K562 (cell line): ENCODE data around the gene KIF26B. TPM values are rescaled to one million over a fixed set of nuclear protein-coding genes. Genes with fewer than 3 reads are reported as not detected.

ENCODE experiments used
- ATAC-seq: fragments of 200-7000 bp; cut with Tn5 transposase; 3 replicates; pipeline ENCODE4 v1.9.1; 2020; ENCODE audit warnings: moderate library complexity
- BruUV-seq: library from RNA; stranded (reverse); fragments of 400-500 nt; replicated peaks from 2 replicates; lab custom pipeline; 2021; lab: Mats Ljungman, UMichigan
- CTCF ChIA-PET: fragments of 300-600 bp; formaldehyde crosslinking; extraction: SDS; loops from one replicate; lab custom pipeline; 2021; ENCODE audit warnings: low intra/inter-chr PET ratio; lab: Yijun Ruan, JAX
- POLR2A ChIA-PET: fragments of 300-600, 350-650 bp; sonication (Branson Sonifier 250); formaldehyde crosslinking; extraction: SDS; loops from one replicate; lab custom pipeline; 2021; ENCODE audit warnings: antibody characterized with exemption, inconsistent platforms; lab: Yijun Ruan, JAX
- DNase-seq, 4 experiments: peaks; one replicate each; pipeline versions ENCODE4 v3.0.0 to v3.0.0-alpha.2; 2011 to 2018; ENCODE audit warnings: low spot score in 3 of 4, mixed read lengths in 3 of 4; ENCODE audit errors: extremely low read depth in 1 of 4
- FAIRE-seq: peaks from 2 replicates; lab custom pipeline; 2011; peaks lifted over from hg19 to GRCh38; lab: Jason Lieb, UNC
- H2AFZ ChIP-seq: 2 replicates; pipeline ENCODE4 v1.6.0; 2011; ENCODE audit warnings: low read depth, low read length, control low read depth, inconsistent platforms
- H3K27ac ChIP-seq: fragments of 200-600 bp; 3 replicates; pipeline ENCODE4 v1.8.0; 2011; ENCODE audit warnings: low read depth, mild to moderate bottlenecking, control low read depth, inconsistent platforms, low read length, moderate library complexity, mixed read lengths; ENCODE audit errors: extremely low read depth
- H3K27me3 ChIP-seq, 2 experiments: fragments of 300-600 bp in 1 of 2; 2 replicates in 1 of 2; 3 replicates in 1 of 2; pipeline versions ENCODE4 v1.6.0 to v1.8.0; 2011; ENCODE audit warnings: inconsistent platforms in 2 of 2, low read length in 2 of 2, mild to moderate bottlenecking in 1 of 2, mixed read lengths in 1 of 2, moderate library complexity in 1 of 2; ENCODE audit not compliant: control insufficient read depth in 2 of 2, insufficient read depth in 2 of 2
- H3K36me3 ChIP-seq: fragments of 300-600 bp; 3 replicates; pipeline ENCODE4 v1.8.0; 2011; ENCODE audit warnings: mild to moderate bottlenecking, low read length, inconsistent platforms; ENCODE audit not compliant: control insufficient read depth, insufficient read depth
- H3K4me1 ChIP-seq, 2 experiments: fragments of 200-600 bp in 1 of 2; replicated peaks in 1 of 2; 2 replicates in 1 of 2; 3 replicates in 1 of 2; pipeline versions ENCODE4 v1.5.1 to v1.8.0; 2011; ENCODE audit warnings: inconsistent platforms in 2 of 2, low read length in 2 of 2, mild to moderate bottlenecking in 1 of 2, mixed read lengths in 1 of 2, moderate library complexity in 1 of 2; ENCODE audit not compliant: control insufficient read depth in 2 of 2, insufficient read depth in 2 of 2
- H3K4me2 ChIP-seq: 2 replicates; pipeline ENCODE4 v1.6.1; 2011; ENCODE audit warnings: low read length, control low read depth, inconsistent platforms, mixed read lengths; ENCODE audit not compliant: insufficient read depth
- H3K4me3 ChIP-seq: fragments of 200-600 bp; sonication (generic), shearing (Covaris generic); 2 replicates; pipeline ENCODE4 v1.5.1; 2016; ENCODE audit warnings: control low read depth, inconsistent platforms
- H3K79me2 ChIP-seq: fragments of 200-600 bp; 3 replicates; pipeline ENCODE4 v1.8.0; 2011; ENCODE audit warnings: low read length, inconsistent platforms; ENCODE audit not compliant: control insufficient read depth, insufficient read depth
- H3K9ac ChIP-seq, 2 experiments: 2 replicates each; pipeline versions ENCODE4 v1.6.0 to v1.6.1; 2011; ENCODE audit warnings: low read depth in 2 of 2, low read length in 2 of 2, control low read depth in 1 of 2, inconsistent platforms in 1 of 2, mild to moderate bottlenecking in 1 of 2, mixed read lengths in 1 of 2; ENCODE audit not compliant: insufficient read depth in 1 of 2
- H3K9me1 ChIP-seq: one replicate; pipeline ENCODE4 v1.6.0; 2011; ENCODE audit warnings: inconsistent platforms, mild to moderate bottlenecking, low read length, moderate library complexity; ENCODE audit not compliant: control insufficient read depth, insufficient read depth
- H3K9me3 ChIP-seq: replicated peaks from 2 replicates; pipeline ENCODE4 v1.5.1; 2011; ENCODE audit warnings: low read depth, low read length, inconsistent platforms; ENCODE audit not compliant: control insufficient read depth, insufficient read depth
- H4K20me1 ChIP-seq: replicated peaks from 2 replicates; pipeline ENCODE4 v1.6.1; 2011; ENCODE audit warnings: low read length, inconsistent platforms, mixed read lengths; ENCODE audit not compliant: control insufficient read depth, insufficient read depth
- HDAC1 ChIP-seq, 2 experiments: fragments of 450-650 bp; IDR thresholded peaks; 2 replicates each; pipeline ENCODE4 v1.6.1; 2016 to 2017; ENCODE audit warnings: inconsistent platforms in 1 of 2, mild to moderate bottlenecking in 1 of 2, moderate library complexity in 1 of 2
- HMGN3 ChIP-seq: IDR thresholded peaks from 2 replicates; pipeline ENCODE4 v1.6.1; 2011; ENCODE audit warnings: borderline replicate concordance, low read depth, mild to moderate bottlenecking, mixed read lengths, low read length; ENCODE audit not compliant: insufficient read length; ENCODE audit errors: extremely low read depth
- KLF1 ChIP-seq: fragments of 450-650 bp; IDR thresholded peaks from 2 replicates; pipeline ENCODE4 v1.6.1; 2016; ENCODE audit warnings: missing genetic modification characterization, missing compliant biosample characterization
- OTX1 ChIP-seq: fragments of 450-650 bp; formaldehyde crosslinking; IDR thresholded peaks from 2 replicates; pipeline ENCODE4 v1.4.0; 2022; ENCODE audit warnings: mild to moderate bottlenecking
- TAL1 ChIP-seq: fragments of 450-650 bp; IDR thresholded peaks from 2 replicates; pipeline ENCODE4 v1.6.1; 2016; ENCODE audit warnings: mild to moderate bottlenecking
- ZNF316 ChIP-seq: fragments of 450-650 bp; IDR thresholded peaks from 2 replicates; pipeline ENCODE4 v1.6.1; 2016
- ZNF75A ChIP-seq: fragments of 450-650 bp; formaldehyde crosslinking; IDR thresholded peaks from 2 replicates; pipeline ENCODE4 v1.4.0; 2020; ENCODE audit warnings: mild to moderate bottlenecking
- in situ Hi-C: fragments of 300-500 bp; cut with MboI; formaldehyde crosslinking; loops from 4 replicates; pipeline ENCODE4 v1.15.0; 2018; ENCODE audit warnings: inconsistent platforms, mixed read lengths
- intact Hi-C: fragments of 100-400 bp; cut with micrococcal nuclease; formaldehyde crosslinking; loops from 2 replicates; pipeline ENCODE4 v1.14.2; 2022
- polyA plus RNA-seq, 8 experiments: library from polyadenylated mRNA; depleted of rRNA in 4 of 8; stranded (reverse) in 5 of 8; unstranded in 3 of 8; fragments of >200 nt; fragmentation: Nextera tagmentation in 2 of 8; fragmentation: Illumina TruSeq in 1 of 8; extraction: Ambion mirVana in 2 of 8; extraction: Trizol in 1 of 8; gene quantifications; 2 replicates each; pipeline versions ENCODE4 v1.2.1 to v1.2.3, GENCODE V29; 2011 to 2014; ENCODE audit warnings: inconsistent platforms in 1 of 8, missing spikeins in 1 of 8
- total RNA-seq, 7 experiments: library from RNA; depleted of rRNA in 6 of 7; stranded (reverse); fragments of >200 nt in 6 of 7; fragmentation: Illumina TruSeq in 2 of 7; extraction: Trizol in 2 of 7; gene quantifications; 2 replicates each; pipeline versions ENCODE4 v1.2.1 to v1.2.3, GENCODE V29; 2011 to 2021; ENCODE audit warnings: low replicate concordance in 1 of 7
- TF ChIP-seq, protein P1 (sequence below): fragments of 450-650 bp; formaldehyde crosslinking; IDR thresholded peaks from 2 replicates; pipeline ENCODE4 v1.4.0; 2022; ENCODE audit warnings: missing genetic modification characterization
- TF ChIP-seq, protein P2 (sequence below): fragments of 450-650 bp; formaldehyde crosslinking; conservative IDR thresholded peaks from 2 replicates; pipeline ENCODE4 v1.4.0; 2022; ENCODE audit warnings: mild to moderate bottlenecking, missing genetic modification characterization
- TF ChIP-seq, protein P3 (sequence below): IDR thresholded peaks from 2 replicates; pipeline ENCODE4 v1.6.1; 2016; ENCODE audit warnings: missing genetic modification characterization, missing compliant biosample characterization

Gene KIF26B
- total and polyA plus RNA-seq, 9 of the 15 experiments (the other 6 are each of a cell fraction or from before 2014, with no cell fraction given) = 0.02 to 0.08 (median 0.03) TPM; not detected in 6

DNA sequence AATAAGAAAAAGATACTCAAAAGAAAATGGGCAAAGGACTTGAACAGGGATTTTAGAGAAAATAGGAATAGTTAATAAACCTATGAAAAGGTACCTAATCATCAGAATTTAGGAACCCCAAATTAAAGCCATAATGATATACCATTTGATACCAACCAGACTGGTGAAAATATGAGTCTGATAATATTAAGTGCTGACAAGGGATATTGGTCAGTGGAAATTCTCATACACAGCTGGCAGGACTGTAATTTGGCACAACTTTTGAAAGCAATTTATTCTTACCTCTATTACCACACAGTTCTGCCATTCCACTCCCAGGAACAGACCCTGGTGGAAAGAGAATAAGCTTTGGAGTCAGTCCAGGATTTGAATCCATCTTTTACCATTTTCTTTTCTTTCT lies 111.3 kb downstream of the KIF26B start:
- FAIRE-seq = no peak
- CTCF ChIA-PET = interaction anchor here (0.7 kb wide), 1 partner anchor 9 kb away, joined by 3 read pairs; no protein-coding TSS in a partner anchor
- no peak for DNase-seq
- intact Hi-C loops (no loop called here), in situ Hi-C loops (no loop called here)
- H2AFZ ChIP-seq = no peak overlapping the region
- H3K4me2 ChIP-seq = no peak overlapping the region
- no peak overlapping the region for H3K4me3 ChIP-seq
- no TSS peak for BruUV-seq
- POLR2A ChIA-PET = no interaction called here
- no peaks in the 10 kb centered on the region for H3K9me3 ChIP-seq
- H3K79me2 ChIP-seq = no peaks in the 10 kb centered on the region
- no peak overlapping the region for H3K27ac ChIP-seq
- no peaks in the 10 kb centered on the region for H3K4me1 ChIP-seq
- H3K36me3 ChIP-seq = no peaks in the 10 kb centered on the region
- no peak overlapping the region for H3K9ac ChIP-seq
- no peaks in the 10 kb centered on the region for H4K20me1 ChIP-seq
- ATAC-seq = no peak
- TF ChIP-seq ZNF316 (peak; percentile 51; the same call in 1 of the 2 replicates), HDAC1 (IDR thresholded peaks at IDR 0.05) (no peak)
- no peaks in the 10 kb centered on the region for H3K9me1 ChIP-seq
- peaks cover 38 to 47% of the 10 kb centered on the region in 2 experiments; a peak in 4 of 5 replicates for H3K27me3 ChIP-seq

DNA sequence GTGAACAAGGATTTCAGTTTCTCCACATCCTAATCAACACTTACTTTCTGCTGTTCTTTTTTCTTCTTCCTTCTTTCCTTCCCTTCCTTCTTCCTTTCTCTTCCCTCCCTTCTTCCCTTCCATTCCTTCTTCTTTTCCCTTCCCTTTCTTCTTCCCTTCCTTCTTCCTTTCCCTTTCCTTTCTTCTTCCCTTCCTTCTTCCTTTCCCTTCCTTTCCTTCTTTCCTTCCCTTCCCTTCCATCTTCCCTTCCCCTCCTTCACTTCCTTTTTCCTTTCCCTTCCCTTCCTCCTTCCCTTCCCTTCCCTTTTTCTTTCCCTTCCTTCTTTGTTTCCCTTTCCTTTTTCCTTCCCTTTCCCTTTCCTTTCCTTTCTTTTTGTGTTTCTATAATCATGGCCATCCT lies 115.3 kb downstream of the KIF26B start:
- in situ Hi-C loops = no loop called here
- Histone ChIP-seq H4K20me1 (no peaks in the 10 kb centered on the region), H3K4me1 (no peaks in the 10 kb centered on the region), H3K27ac (no peak overlapping the region), H3K36me3 (no peaks in the 10 kb centered on the region), H3K27me3 (peaks cover 12 to 20% of the 10 kb centered on the region in 2 experiments; a peak in 3 of 5 replicates), H3K4me2 (no peak overlapping the region), H3K9ac (no peak overlapping the region), H2AFZ (no peak overlapping the region), H3K4me3 (no peak overlapping the region), H3K79me2 (no peaks in the 10 kb centered on the region), H3K9me1 (no peaks in the 10 kb centered on the region), H3K9me3 (no peaks in the 10 kb centered on the region)
- BruUV-seq = no TSS peak
- no peak for DNase-seq
- intact Hi-C loops = no loop called here
- FAIRE-seq = no peak
- ChIA-PET CTCF (no interaction called here), POLR2A (interaction anchor here (0.6 kb wide), 1 partner anchor 7 kb away, joined by 3 read pairs; no protein-coding TSS in a partner anchor)
- TF ChIP-seq, protein P1, sequence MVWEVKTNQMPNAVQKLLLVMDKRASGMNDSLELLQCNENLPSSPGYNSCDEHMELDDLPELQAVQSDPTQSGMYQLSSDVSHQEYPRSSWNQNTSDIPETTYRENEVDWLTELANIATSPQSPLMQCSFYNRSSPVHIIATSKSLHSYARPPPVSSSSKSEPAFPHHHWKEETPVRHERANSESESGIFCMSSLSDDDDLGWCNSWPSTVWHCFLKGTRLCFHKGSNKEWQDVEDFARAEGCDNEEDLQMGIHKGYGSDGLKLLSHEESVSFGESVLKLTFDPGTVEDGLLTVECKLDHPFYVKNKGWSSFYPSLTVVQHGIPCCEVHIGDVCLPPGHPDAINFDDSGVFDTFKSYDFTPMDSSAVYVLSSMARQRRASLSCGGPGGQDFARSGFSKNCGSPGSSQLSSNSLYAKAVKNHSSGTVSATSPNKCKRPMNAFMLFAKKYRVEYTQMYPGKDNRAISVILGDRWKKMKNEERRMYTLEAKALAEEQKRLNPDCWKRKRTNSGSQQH (CRISPR knock-in tag) = 0 out of 2 replicates have a peak, but pooled peaks have one; percentile 23
- TF ChIP-seq, protein P2, sequence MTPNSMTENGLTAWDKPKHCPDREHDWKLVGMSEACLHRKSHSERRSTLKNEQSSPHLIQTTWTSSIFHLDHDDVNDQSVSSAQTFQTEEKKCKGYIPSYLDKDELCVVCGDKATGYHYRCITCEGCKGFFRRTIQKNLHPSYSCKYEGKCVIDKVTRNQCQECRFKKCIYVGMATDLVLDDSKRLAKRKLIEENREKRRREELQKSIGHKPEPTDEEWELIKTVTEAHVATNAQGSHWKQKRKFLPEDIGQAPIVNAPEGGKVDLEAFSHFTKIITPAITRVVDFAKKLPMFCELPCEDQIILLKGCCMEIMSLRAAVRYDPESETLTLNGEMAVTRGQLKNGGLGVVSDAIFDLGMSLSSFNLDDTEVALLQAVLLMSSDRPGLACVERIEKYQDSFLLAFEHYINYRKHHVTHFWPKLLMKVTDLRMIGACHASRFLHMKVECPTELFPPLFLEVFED (CRISPR knock-in tag) = 0 out of 2 replicates have a peak, but pooled peaks have one; percentile 7
- TF ChIP-seq, protein P3, sequence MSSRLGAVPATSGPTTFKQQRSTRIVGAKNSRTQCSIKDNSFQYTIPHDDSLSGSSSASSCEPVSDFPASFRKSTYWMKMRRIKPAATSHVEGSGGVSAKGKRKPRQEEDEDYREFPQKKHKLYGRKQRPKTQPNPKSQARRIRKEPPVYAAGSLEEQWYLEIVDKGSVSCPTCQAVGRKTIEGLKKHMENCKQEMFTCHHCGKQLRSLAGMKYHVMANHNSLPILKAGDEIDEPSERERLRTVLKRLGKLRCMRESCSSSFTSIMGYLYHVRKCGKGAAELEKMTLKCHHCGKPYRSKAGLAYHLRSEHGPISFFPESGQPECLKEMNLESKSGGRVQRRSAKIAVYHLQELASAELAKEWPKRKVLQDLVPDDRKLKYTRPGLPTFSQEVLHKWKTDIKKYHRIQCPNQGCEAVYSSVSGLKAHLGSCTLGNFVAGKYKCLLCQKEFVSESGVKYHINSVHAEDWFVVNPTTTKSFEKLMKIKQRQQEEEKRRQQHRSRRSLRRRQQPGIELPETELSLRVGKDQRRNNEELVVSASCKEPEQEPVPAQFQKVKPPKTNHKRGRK (tag) = peak; percentile 75
- TF ChIP-seq TAL1 (no peak), HMGN3 (no peak), KLF1 (tag) (no peak), OTX1 (CRISPR knock-in tag) (peak; percentile 51; the same call in 1 of the 2 replicates), ZNF75A (CRISPR knock-in tag) (no peak)
- ATAC-seq = no peak
